ENCODE measurements around the gene PGGT1B.
"Not testable (repeated sequence)": the region's sequence is repeated elsewhere in the genome, so short reads cannot be mapped to it uniquely, and the experiment has no call there.

PGGT1B gene

DNA sequence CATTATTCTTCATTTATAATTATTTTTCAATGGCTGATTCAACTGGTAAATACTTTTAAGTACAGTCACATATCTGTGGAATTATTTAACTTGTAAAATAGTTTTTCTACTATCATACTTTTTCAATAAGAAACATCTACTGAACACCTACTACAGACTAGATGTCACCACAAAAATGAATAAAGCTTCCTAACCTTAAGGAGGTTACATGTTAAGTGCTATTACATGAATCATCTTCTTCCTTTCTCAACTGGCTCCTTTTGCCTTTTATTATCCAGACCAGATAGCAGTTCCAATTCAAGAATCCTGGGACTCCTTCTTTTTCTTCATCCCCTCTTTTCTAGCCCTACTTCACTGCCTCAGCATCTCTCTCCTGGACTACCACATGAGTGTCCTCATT is 4.7 kb downstream of the PGGT1B start:
- no peak for DNase-seq

DNA sequence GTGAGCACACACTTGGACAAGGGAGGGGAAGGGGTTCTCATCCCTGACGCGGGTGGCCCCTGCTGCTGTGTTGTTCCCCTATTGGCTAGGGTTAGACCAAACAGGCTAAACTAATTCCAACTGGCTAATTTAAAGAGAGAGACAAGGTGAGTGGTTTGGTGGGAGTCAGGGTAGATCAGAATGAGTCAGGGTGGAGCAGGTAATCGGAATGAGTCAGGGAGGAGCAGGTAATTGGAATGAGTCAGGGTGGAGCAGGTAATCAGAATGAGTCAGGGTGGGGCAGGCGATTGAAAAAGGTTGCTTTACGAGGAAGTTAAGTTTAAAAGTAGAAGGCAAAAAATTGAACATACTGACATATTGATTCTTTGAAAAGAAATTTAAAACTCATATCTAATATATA is 13.3 kb downstream of the PGGT1B start:
- DNase-seq, result not testable (repeated sequence)

DNA sequence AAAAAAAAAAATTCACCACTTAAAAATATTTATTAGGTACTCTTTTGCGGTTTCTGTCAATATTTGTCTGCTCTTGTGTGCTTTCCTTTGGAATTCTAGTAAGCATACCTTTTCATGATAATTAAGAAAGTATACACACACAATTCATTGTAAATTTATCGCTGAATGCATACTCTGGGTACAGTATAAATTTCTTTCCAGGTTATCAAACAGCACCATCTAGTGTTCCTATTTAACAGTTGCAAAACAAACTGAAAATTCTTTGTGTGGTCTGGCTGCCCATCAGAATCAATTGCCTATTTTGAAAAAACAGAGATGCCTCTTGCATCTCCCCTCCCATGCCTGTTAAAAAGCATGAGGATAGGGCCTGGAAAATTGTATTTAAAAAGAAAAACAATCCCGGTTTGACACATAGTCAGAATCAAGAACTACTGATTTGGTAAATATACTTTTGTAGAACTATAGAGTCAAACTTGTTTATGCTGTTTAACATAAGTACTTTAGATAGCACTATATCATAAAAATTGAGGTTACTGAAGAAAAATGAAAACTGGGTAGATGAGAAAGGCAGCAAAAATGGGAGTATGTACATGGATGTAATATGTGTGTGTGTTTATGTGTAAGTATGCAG is 16.2 kb downstream of the PGGT1B start:
- no peak for DNase-seq

DNA sequence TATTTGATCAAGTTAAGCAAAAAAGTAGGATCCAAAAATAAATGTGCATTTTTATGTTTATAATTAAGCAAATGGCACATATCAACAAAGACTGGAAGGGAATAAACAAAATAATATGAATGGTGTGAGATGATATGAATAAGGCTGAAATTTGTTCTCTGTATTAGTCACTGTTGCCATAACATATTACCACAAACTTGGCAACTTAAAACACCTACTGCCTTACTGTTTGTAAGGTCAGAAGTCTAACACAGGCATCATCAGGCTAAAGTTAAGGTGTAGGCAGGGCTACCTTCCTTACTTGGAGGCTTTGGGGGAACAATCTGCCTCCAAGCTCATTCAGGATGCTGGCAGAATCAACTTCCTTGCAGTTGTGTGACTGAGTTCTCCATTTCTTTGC is 19.3 kb downstream of the PGGT1B start:
- no peak for DNase-seq

DNA sequence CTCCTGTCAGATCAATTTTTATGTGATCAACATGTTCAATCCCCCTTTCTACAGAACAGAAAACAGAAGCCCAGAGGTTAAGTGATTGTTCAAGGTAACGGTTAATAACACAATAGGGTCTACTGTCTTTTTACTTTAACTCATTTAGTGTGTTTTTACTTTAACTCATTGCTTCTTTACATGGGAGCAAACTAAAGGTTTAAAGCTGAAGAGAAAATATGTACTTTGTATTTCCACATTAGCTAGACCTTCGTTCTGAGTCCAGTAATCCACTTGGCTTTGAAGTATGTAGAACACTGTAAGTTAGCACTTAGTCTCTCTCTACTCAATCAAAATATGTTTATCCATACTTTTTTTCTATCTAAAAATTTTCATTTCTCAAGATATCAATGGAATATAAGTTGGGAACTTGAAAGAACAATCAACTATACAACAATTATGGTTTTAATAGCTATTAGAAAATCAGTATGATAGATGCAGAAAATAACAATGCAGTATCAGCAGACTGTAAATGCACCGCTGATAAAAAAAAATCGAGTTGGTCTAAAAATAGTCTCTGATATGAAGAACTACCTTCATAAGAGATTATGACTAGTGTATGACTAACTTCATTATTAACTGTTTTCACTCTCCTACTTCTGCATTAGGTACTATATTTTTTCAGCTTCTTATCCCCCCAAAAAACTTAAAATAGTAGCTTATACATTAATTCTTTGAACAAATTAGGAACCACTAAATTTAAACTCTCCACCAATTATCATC is 20.6 kb downstream of the PGGT1B start:
- no peak for DNase-seq

DNA sequence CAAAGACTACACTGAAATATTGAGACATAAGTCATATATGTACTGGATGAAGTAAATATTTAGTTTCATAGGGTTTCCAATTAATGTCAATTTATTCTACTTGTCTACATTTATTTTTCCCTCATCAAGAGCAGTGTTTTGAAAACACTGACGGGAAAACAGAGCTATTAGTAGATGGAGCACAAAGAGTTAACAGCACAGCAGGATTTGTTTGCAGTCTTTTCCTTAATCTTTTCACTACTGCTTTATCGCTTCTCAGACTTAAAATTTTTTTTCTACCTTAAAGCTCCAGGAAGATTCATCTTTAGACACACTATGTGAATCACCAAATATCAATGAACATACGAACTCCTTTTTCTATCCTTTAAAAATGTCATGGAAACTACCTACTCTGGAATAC is 25.6 kb downstream of the PGGT1B start:
- no peak for DNase-seq

- no peak for DNase-seq
Measured at GRCh38 chr5:115236599-115236998, 26.1 kb downstream of the PGGT1B start.

DNA sequence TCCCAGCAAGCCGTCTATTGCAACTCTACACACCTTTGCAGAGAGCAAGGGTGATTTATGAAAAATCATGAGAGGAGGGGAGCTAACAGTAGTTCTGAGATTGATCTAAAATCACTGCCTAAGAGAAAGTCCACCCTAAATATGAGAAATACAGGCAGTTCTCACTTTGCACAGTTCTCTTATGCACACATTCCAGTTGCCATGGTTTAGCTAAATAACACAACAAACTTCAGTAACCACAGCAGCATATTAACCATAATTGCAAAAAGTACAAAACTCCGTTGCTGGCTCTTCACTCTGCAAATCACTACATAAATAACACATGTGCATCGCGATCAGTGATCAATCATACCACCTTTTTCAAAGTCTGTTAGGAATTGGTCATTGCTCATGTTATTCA is 31.1 kb downstream of the PGGT1B start:
- DNase-seq, result no peak

- DNase-seq, result no peak
Measured at GRCh38 chr5:115229606-115230005, 33.1 kb downstream of the PGGT1B start.

DNA sequence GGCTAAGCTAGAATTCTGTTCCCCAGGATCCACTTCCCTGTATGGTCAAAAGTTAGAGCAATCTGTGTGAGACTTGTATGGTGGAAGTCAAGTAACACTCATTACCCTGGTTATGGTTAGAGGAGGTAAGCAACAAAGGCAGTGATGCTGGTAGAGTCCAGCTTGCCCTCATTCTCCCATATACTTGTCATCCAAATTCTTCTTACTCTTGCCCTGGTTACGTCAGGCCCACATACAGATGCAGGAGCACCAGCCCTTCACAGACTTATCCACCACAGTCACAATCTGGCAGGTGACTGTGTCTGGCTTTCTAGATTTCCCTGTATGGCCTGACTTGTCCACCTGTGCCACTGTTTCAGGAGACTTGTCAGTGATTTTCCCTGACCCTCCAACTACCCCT is 35.4 kb downstream of the PGGT1B start:
- no peak for DNase-seq

DNA sequence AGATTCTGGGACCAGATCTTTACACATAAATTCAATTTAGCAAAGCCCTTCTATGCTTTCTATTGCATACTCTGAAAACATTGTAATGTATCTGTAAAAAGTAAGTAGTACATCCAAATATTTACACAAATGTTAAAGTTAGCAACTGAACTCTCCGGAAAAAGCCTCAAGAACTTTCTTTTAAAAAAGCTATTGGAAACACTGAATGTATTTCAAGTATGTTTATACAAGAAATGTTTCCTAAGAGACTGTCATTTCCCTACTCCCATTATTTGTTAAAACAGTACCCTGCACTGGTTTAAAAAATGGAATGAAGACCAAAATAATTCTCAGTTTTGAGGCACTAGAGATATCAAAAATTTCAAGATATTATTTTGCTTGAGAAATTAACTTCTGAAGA is 48.1 kb downstream of the PGGT1B start:
- DNase-seq, result no peak

- no peak for DNase-seq
Measured at GRCh38 chr5:115209279-115209678, 53.4 kb downstream of the PGGT1B start.

DNA sequence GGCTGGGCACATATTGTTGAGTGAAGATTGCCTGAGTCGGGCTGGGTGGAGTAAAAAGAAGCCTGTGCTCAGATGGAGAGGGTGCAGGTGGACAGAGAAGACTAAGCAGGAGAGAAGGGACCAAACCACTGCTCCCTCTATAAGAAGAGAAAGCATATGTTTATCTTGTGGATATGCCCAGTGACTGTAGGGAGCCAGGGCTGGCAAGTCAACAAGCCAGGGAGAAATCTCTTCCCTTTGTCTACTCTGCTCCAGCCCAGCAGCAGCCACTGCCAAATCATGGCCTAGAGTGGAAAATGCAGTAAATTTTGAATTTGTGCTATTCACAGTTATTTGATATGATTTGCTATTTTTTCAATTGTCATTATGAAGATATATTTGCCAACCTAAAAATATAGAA is 59.7 kb downstream of the PGGT1B start:
- DNase-seq, result no peak

DNA sequence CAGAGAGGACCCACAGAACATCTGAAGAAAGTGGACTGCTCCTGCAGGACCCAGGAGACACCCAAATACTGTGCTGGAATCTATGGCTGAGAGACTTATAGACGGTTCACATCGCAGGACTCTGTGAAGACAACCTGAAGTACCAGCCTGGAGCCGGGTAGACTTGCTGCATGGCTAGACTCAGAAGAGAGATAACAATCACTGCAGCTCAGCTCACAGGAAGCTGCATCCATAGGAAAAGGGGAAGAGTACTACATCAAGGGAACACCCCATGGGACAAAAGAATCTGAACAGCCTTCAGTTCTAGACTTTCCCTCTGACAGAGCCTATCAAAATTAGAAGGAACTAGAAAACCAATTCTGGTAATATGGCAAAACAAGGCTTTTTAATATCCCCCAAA is 66.5 kb downstream of the PGGT1B start:
- no peak for DNase-seq

- no peak for DNase-seq
Measured at GRCh38 chr5:115194676-115195075, 68.0 kb downstream of the PGGT1B start.

DNA sequence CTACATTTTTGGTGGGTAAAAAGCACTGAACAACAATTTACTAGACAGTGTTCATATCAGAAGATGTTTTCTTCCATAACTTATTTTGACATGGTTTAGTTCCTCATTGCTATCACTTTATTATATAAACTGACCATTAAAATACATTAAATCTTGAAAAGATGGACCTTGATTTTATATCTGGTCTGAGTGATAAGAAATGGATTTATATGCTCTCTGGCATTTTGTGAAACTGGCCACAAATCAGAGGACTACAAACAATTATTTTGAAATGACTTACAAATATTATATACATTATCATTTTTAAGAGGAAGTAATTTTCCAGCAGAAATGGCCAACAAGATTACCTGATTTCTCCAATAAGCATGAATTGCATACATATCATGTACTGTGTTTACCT is 69.4 kb downstream of the PGGT1B start:
- DNase-seq, result no peak

- DNase-seq, result no peak
Measured at GRCh38 chr5:115192098-115192497, 70.6 kb downstream of the PGGT1B start.

- DNase-seq, result no peak
Measured at GRCh38 chr5:115191474-115192031, 71.1 kb downstream of the PGGT1B start.

- no peak for DNase-seq
Measured at GRCh38 chr5:115190388-115190787, 72.3 kb downstream of the PGGT1B start.

DNA sequence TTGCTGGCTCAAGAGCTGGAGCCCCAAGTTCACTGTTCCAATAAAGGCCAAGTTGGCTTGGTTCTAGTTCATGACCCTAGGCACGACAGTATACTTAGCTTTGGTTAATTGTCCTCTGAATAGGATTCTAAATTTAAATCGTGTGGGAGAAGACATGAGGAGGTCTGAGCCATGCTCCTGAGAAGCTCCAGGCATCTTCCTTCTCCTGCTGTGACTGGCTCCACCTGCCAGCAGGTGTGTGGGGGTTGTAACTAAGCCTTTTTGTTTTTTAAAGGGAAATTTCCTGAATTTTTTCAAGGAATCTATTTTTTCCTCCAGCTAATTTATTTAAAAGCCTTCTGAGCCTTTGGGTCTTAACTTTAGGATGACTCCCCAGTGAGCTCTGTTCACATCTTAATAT is 72.8 kb downstream of the PGGT1B start:
- DNase-seq, result no peak

- no peak for DNase-seq
Measured at GRCh38 chr5:115186794-115187193, 75.9 kb downstream of the PGGT1B start.

- DNase-seq, result no peak
Measured at GRCh38 chr5:115184770-115185169, 77.9 kb downstream of the PGGT1B start.

GRCh38 chr5:115181757-115182156 is 80.9 kb downstream of the PGGT1B start:
- DNase-seq, result no peak

GRCh38 chr5:115180165-115180709 is 82.4 kb downstream of the PGGT1B start:
- no peak for DNase-seq
